ENCODE measurements around the gene CPEB4.

Gene CPEB4

DNA sequence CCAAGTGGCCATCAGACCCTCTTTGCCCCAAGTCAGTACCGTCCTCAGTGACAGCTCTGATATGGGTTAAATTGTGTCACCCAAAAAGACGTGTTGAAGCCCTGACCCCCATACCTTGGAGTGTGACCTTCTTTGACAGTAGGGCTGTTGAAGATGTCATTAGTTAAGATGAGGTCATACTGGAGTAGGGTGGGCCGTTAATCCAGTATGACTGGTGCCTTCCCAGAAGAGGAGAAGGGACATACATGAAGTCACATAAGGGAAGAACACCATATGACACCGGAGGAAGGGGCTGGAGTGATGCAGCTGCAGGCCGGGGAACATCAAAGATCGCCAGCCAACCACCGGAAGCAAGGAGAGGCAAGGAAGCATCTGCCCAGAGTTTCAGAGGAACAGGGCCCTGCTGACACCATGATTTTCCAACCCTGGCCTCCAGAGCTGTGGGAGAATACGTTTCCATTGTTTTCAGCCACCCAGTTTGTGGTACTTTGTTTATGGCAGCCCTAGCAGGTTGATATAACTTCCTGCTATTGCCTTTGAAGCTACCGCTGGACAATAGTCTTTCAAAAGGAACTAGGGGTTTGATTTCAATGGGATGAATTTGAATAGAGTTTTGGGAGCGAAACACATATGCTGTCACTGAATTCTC lies 36.4 kb upstream of the CPEB4 start:
- H3K4me3 ChIP-seq (replicated peaks; ENCODE audit: insufficient read depth, low read length), result no peak overlapping the region
- no peak overlapping the region for H3K27ac ChIP-seq (replicated peaks)
- TF ChIP-seq SPI1 (IDR thresholded peaks at IDR 0.05; ENCODE audit: borderline replicate concordance, low read depth) (no peak), GABPA (IDR thresholded peaks at IDR 0.05; ENCODE audit: low read depth) (no peak), REST (IDR thresholded peaks at IDR 0.05; ENCODE audit: insufficient replicate concordance, low read depth) (no peak), POLR2AphosphoS5 (IDR thresholded peaks at IDR 0.05; ENCODE audit: low read depth) (no peak)
- TF ChIP-seq, protein P1, sequence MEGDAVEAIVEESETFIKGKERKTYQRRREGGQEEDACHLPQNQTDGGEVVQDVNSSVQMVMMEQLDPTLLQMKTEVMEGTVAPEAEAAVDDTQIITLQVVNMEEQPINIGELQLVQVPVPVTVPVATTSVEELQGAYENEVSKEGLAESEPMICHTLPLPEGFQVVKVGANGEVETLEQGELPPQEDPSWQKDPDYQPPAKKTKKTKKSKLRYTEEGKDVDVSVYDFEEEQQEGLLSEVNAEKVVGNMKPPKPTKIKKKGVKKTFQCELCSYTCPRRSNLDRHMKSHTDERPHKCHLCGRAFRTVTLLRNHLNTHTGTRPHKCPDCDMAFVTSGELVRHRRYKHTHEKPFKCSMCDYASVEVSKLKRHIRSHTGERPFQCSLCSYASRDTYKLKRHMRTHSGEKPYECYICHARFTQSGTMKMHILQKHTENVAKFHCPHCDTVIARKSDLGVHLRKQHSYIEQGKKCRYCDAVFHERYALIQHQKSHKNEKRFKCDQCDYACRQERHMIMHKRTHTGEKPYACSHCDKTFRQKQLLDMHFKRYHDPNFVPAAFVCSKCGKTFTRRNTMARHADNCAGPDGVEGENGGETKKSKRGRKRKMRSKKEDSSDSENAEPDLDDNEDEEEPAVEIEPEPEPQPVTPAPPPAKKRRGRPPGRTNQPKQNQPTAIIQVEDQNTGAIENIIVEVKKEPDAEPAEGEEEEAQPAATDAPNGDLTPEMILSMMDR (IDR thresholded peaks at IDR 0.05; ENCODE audit: insufficient read depth, low read length), result no peak
- no peak for DNase-seq (ENCODE audit: low read depth in 1 of 2, low spot score in 1 of 2)
- no peaks in the 10 kb centered on the region for H3K27me3 ChIP-seq (ENCODE audit: insufficient read depth, poor library complexity, severe bottlenecking)

DNA sequence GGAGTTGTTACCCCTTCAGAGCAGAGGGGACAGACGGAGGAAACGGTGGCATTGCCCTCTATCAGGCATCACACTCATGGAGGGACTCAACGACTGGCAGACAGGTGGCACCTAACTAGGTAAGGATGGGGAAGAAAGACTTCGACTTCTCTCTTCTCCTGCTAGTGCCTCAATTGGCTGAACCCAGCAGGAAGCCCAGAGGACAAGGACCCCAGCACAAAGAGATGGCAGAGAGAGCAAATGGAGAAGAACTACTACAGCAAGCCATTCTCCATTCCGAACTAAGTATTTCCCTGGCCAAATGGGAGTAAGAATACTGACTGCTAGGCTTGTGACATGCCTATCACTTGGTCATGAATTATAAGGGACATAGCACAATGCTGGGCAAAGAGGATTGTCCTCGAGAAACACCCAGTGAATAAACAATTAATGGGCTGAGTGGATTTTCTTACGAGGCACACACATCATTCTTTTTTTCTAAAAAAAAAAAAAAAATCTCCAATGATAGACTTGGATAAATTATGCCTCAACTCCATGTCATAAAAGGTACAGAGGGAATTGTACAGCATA lies 35.3 kb upstream of the CPEB4 start:
- no peak overlapping the region for H3K4me3 ChIP-seq (replicated peaks; ENCODE audit: insufficient read depth, low read length)
- no peak overlapping the region for H3K27ac ChIP-seq (replicated peaks)
- no peak for DNase-seq (ENCODE audit: low read depth in 1 of 2, low spot score in 1 of 2)
- no peak for TF ChIP-seq POLR2AphosphoS5 (IDR thresholded peaks at IDR 0.05; ENCODE audit: low read depth)
- TF ChIP-seq, protein P1 (IDR thresholded peaks at IDR 0.05; ENCODE audit: insufficient read depth, low read length), result no peak
- TF ChIP-seq REST (IDR thresholded peaks at IDR 0.05; ENCODE audit: insufficient replicate concordance, low read depth), result no peak
- no peak for TF ChIP-seq GABPA (IDR thresholded peaks at IDR 0.05; ENCODE audit: low read depth)
- no peak for TF ChIP-seq SPI1 (IDR thresholded peaks at IDR 0.05; ENCODE audit: borderline replicate concordance, low read depth)
- no peaks in the 10 kb centered on the region for H3K27me3 ChIP-seq (ENCODE audit: insufficient read depth, poor library complexity, severe bottlenecking)

DNA sequence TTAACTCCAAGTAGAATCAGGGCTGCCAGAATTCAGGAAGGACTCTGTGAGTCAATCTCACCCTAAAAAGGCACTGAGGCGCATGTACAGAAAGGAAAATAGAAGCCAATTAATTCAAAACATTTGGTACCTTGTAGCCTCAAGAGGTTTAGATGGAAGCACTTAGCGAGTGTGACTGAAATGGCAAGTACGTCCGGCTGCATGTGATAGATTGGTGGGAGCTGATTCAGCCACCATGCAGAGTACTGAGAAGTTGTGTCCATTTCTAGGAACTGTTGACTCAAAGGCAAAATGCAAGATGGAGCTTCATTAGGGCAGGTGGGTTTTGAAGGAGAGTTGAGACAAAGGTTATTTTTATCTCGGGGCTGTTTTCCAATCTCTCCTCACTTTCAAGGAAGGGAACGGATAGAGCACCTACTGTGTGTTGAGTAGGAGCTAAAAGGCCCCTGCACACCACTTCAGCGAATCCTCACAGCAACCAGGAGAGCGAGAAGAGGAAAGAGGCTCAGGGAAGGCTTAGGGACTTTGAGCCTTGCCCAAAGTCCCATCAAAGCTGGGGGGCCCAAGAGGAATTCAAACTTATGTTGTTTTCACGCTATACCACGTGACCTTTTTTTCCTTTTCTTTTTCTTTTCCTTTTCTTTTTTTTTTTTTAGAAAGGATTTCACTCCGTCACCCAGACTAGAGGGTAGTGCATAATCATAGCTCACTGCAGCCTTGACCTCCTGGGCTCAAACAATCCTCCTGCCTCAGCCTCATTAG lies 34.6 kb upstream of the CPEB4 start:
- no peak overlapping the region for H3K27ac ChIP-seq (replicated peaks)

More for the DNA sequence above, 34.6 kb upstream of the CPEB4 start:
- no peak for DNase-seq (ENCODE audit: low read depth in 1 of 2, low spot score in 1 of 2)
- Histone ChIP-seq H3K4me3 (replicated peaks; ENCODE audit: insufficient read depth, low read length) (no peak overlapping the region), H3K27me3 (ENCODE audit: insufficient read depth, poor library complexity, severe bottlenecking) (no peaks in the 10 kb centered on the region)
- TF ChIP-seq POLR2AphosphoS5 (IDR thresholded peaks at IDR 0.05; ENCODE audit: low read depth), result no peak
- no peak for TF ChIP-seq SPI1 (IDR thresholded peaks at IDR 0.05; ENCODE audit: borderline replicate concordance, low read depth)
- TF ChIP-seq, protein P1 (IDR thresholded peaks at IDR 0.05; ENCODE audit: insufficient read depth, low read length), result no peak
- no peak for TF ChIP-seq REST (IDR thresholded peaks at IDR 0.05; ENCODE audit: insufficient replicate concordance, low read depth)
- no peak for TF ChIP-seq GABPA (IDR thresholded peaks at IDR 0.05; ENCODE audit: low read depth)

Measured in HL-60 (cell line).